Gastrocnemius medialis (tissue), 4 donors: ENCODE results near the gene MED12L.

ENCODE experiments used
- CTCF ChIP-seq, 5 experiments: fragments of 450-650 bp in 3 of 5; fragments of 200-600 bp in 2 of 5; sonication (generic) in 2 of 5; IDR thresholded peaks in 4 of 5; conservative IDR thresholded peaks in 1 of 5; 1 replicate in 4 of 5; 2 replicates in 1 of 5; pipeline ENCODE4 v1.5.1; 2016 to 2019; ENCODE audit warnings: antibody characterized with exemption in 5 of 5, mild to moderate bottlenecking in 3 of 5, moderate library complexity in 3 of 5
- POLR2A ChIP-seq, 2 donors: fragments of 450-650 bp; IDR thresholded peaks; one replicate each; pipeline ENCODE4 v1.6.1; 2017; ENCODE audit warnings: antibody characterized with exemption in 2 of 2, mild to moderate bottlenecking in 2 of 2, moderate library complexity in 2 of 2

DNA sequence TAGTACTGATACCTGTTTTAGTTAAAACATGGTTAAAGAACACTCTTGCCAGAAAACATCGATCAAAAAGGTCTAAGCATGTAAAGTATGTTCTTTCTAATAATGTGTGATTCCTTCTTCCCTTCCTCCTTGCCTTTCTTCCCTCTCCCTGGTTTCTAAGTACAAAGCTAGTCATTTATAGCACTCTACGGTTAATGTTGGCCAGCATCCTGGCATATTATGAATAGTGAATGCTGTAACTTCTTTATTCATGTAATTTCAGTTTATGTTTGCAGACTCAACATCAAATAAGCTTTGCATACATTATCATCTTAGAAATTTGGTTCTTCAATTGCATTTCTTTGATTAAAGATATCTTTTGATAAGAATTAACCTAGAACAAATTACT is 272.0 kb downstream of the MED12L start:
- TF ChIP-seq CTCF (IDR thresholded peaks at IDR 0.05 in 4 of 5, conservative IDR thresholded peaks at IDR 0.05 in 1 of 5) (no peak), POLR2A (IDR thresholded peaks at IDR 0.05) (no peak)
